ENCODE data around the gene A2M. TPM values are rescaled to one million over a fixed set of nuclear protein-coding genes. Genes with fewer than 3 reads are reported as not detected.

A2M gene
- total and polyA plus RNA-seq, 12 donors: 141 to 897 (median 335) TPM

GRCh38 chr12:9079082-9079481, 36.6 kb downstream of the A2M start:
- DNase-seq: no peak
- Histone ChIP-seq H3K27ac (no peak overlapping the region), H3K4me1 (replicated peaks in 1 of 2) (no peaks in the 10 kb centered on the region), H3K9me3 (replicated peaks in 1 of 3) (peaks cover 0 to 6% (median 0%) of the 10 kb centered on the region in 3 donors), H3K27me3 (no peaks in the 10 kb centered on the region), H3K4me3 (no peak overlapping the region), H3K36me3 (replicated peaks in 1 of 2) (peaks cover 0 to 48% of the 10 kb centered on the region in 2 donors)
- intact Hi-C loops (cut with DNase I): no loop called here
- 85 to 96% (median 89%) methylated on average over 3 of the region's 3 CpGs for WGBS, 4 donors
- TF ChIP-seq POLR2A (IDR thresholded peaks at IDR 0.05): no peak
- TF ChIP-seq CTCF (IDR thresholded peaks at IDR 0.05): no peak

- no peak for DNase-seq
- no peak overlapping the region for H3K27ac ChIP-seq
- TF ChIP-seq POLR2A (IDR thresholded peaks at IDR 0.05) (no peak), CTCF (IDR thresholded peaks at IDR 0.05) (no peak)
- 88 to 91% (median 91%) methylated on average over 5 of the region's 5 CpGs for WGBS, 4 donors
- H3K4me1 ChIP-seq (replicated peaks in 1 of 2): no peaks in the 10 kb centered on the region
- H3K27me3 ChIP-seq: no peaks in the 10 kb centered on the region
- intact Hi-C loops (cut with DNase I): no loop called here
- peaks cover 0 to 62% of the 10 kb centered on the region in 2 donors for H3K36me3 ChIP-seq (replicated peaks in 1 of 2)
- no peak overlapping the region for H3K4me3 ChIP-seq
- H3K9me3 ChIP-seq (replicated peaks in 1 of 3): no peaks in the 10 kb centered on the region
Measured at GRCh38 chr12:9077152-9078031, 38.3 kb downstream of the A2M start.

- H3K27me3 ChIP-seq: no peaks in the 10 kb centered on the region
- H3K36me3 ChIP-seq (replicated peaks in 1 of 2): peaks cover 0 to 64% of the 10 kb centered on the region in 2 donors
- DNase-seq: no peak
- no peaks in the 10 kb centered on the region for H3K9me3 ChIP-seq (replicated peaks in 1 of 3)
- 64 to 91% (median 73%) methylated on average over 4 of the region's 4 CpGs for WGBS, 4 donors
- intact Hi-C loops (cut with DNase I): no loop called here
- TF ChIP-seq POLR2A (IDR thresholded peaks at IDR 0.05) (no peak), CTCF (IDR thresholded peaks at IDR 0.05) (no peak)
- H3K27ac ChIP-seq: no peak overlapping the region
- H3K4me1 ChIP-seq (replicated peaks in 1 of 2): no peaks in the 10 kb centered on the region
- no peak overlapping the region for H3K4me3 ChIP-seq
Measured at GRCh38 chr12:9076733-9077132, 39.0 kb downstream of the A2M start.

- Histone ChIP-seq H3K4me1 (replicated peaks in 1 of 2) (no peaks in the 10 kb centered on the region), H3K9me3 (replicated peaks in 1 of 3) (no peaks in the 10 kb centered on the region), H3K36me3 (replicated peaks in 1 of 2) (peaks cover 0 to 79% of the 10 kb centered on the region in 2 donors), H3K27me3 (no peaks in the 10 kb centered on the region), H3K27ac (no peak overlapping the region), H3K4me3 (no peak overlapping the region)
- intact Hi-C loops (cut with DNase I): no loop called here
- DNase-seq: no peak
- TF ChIP-seq POLR2A (IDR thresholded peaks at IDR 0.05) (no peak), CTCF (IDR thresholded peaks at IDR 0.05) (no peak)
- WGBS, 4 donors: 75 to 83% (median 79%) methylated on average over 1 of the region's 1 CpG
Measured at GRCh38 chr12:9075138-9075535, 40.6 kb downstream of the A2M start.

All from adrenal gland (tissue), 12 donors.